Liver (tissue), 9 donors: ENCODE measurements around the gene ANTXR1. TPM values are rescaled to one million over a fixed set of nuclear protein-coding genes. Genes with fewer than 3 reads are reported as not detected.

Experiments used
- DNase-seq: peaks from one replicate; pipeline ENCODE4 v3.0.0-alpha.2; 2017; ENCODE audit warnings: low spot score
- H3K27ac ChIP-seq, 2 donors: one replicate each; pipeline ENCODE4 v1.7.0; 2013; ENCODE audit warnings: inconsistent platforms in 2 of 2, low read length in 2 of 2, control low read depth in 1 of 2, low read depth in 1 of 2, mild to moderate bottlenecking in 1 of 2
- H3K27me3 ChIP-seq, 4 donors: one replicate each; pipeline versions ENCODE4 v1.6.1 to v1.7.0; 2013; ENCODE audit warnings: low read length in 3 of 4, inconsistent platforms in 1 of 4, mild to moderate bottlenecking in 1 of 4, moderate library complexity in 1 of 4; ENCODE audit not compliant: control insufficient read depth in 4 of 4, insufficient read depth in 4 of 4
- H3K36me3 ChIP-seq, 4 donors: one replicate each; pipeline versions ENCODE4 v1.6.1 to v1.7.0; 2013; ENCODE audit warnings: low read length in 3 of 4, mild to moderate bottlenecking in 3 of 4, low read depth in 1 of 4, moderate library complexity in 1 of 4; ENCODE audit not compliant: control insufficient read depth in 4 of 4, insufficient read depth in 3 of 4
- H3K4me1 ChIP-seq, 4 donors: one replicate each; pipeline versions ENCODE4 v1.6.1 to v1.7.0; 2013; ENCODE audit warnings: low read length in 3 of 4, mild to moderate bottlenecking in 3 of 4, moderate library complexity in 1 of 4; ENCODE audit not compliant: control insufficient read depth in 4 of 4, insufficient read depth in 4 of 4
- H3K4me3 ChIP-seq, 3 donors: one replicate each; pipeline versions ENCODE4 v1.6.1 to v1.7.0; 2013; ENCODE audit warnings: low read length in 3 of 3, control low read depth in 1 of 3, low read depth in 1 of 3, mild to moderate bottlenecking in 1 of 3
- H3K9ac ChIP-seq, 2 donors: one replicate each; pipeline ENCODE4 v1.7.0; 2013; ENCODE audit warnings: low read length in 2 of 2, mild to moderate bottlenecking in 2 of 2, moderate library complexity in 2 of 2, control low read depth in 1 of 2, low read depth in 1 of 2
- H3K9me3 ChIP-seq, 4 donors: one replicate each; pipeline versions ENCODE4 v1.6.1 to v1.7.0; 2013; ENCODE audit warnings: low read length in 3 of 4; ENCODE audit not compliant: control insufficient read depth in 4 of 4
- ATF3 ChIP-seq: IDR thresholded peaks from 2 replicates; pipeline ENCODE4 v1.6.1; 2016; ENCODE audit warnings: antibody characterized with exemption
- CTCF ChIP-seq: fragments of 150-350 bp; IDR thresholded peaks from 2 replicates; pipeline ENCODE4 v1.5.1; 2017; ENCODE audit warnings: improper control_type of control experiment, low read depth, low read length; ENCODE audit not compliant: missing input control
- EGR1 ChIP-seq, 2 donors: IDR thresholded peaks; 2 replicates each; pipeline ENCODE4 v1.6.1; 2016 to 2018; ENCODE audit warnings: antibody characterized with exemption in 2 of 2, low read depth in 2 of 2
- FOXA1 ChIP-seq: IDR thresholded peaks from 2 replicates; pipeline ENCODE4 v1.6.1; 2016; ENCODE audit warnings: antibody characterized with exemption
- FOXA2 ChIP-seq: IDR thresholded peaks from 2 replicates; pipeline ENCODE4 v1.6.1; 2016; ENCODE audit warnings: antibody characterized with exemption
- GABPA ChIP-seq, 2 donors: IDR thresholded peaks in 1 of 2; conservative IDR thresholded peaks in 1 of 2; 2 replicates each; pipeline ENCODE4 v1.6.1; 2016; ENCODE audit warnings: antibody characterized with exemption in 2 of 2, mild to moderate bottlenecking in 1 of 2, moderate library complexity in 1 of 2
- HNF4G ChIP-seq: IDR thresholded peaks from 2 replicates; pipeline ENCODE4 v1.6.1; 2016; ENCODE audit warnings: antibody characterized with exemption
- JUND ChIP-seq, 2 donors: IDR thresholded peaks; 2 replicates each; pipeline ENCODE4 v1.6.1; 2016; ENCODE audit warnings: antibody characterized with exemption in 2 of 2
- MAX ChIP-seq: IDR thresholded peaks from 2 replicates; pipeline ENCODE4 v1.6.1; 2016; ENCODE audit warnings: antibody characterized with exemption
- NR2F2 ChIP-seq: IDR thresholded peaks from 2 replicates; pipeline ENCODE4 v1.6.1; 2016; ENCODE audit warnings: antibody characterized with exemption
- REST ChIP-seq: IDR thresholded peaks from 2 replicates; pipeline ENCODE4 v1.6.1; 2016; ENCODE audit warnings: antibody characterized with exemption, mild to moderate bottlenecking
- RXRA ChIP-seq, 2 donors: IDR thresholded peaks; 2 replicates each; pipeline ENCODE4 v1.6.1; 2017 to 2018; ENCODE audit warnings: antibody characterized with exemption in 2 of 2, mild to moderate bottlenecking in 1 of 2
- SP1 ChIP-seq: IDR thresholded peaks from 2 replicates; pipeline ENCODE4 v1.6.1; 2018; ENCODE audit warnings: antibody characterized with exemption, mild to moderate bottlenecking
- TAF1 ChIP-seq: conservative IDR thresholded peaks from 2 replicates; pipeline ENCODE4 v1.6.1; 2016; ENCODE audit warnings: antibody characterized with exemption, mild to moderate bottlenecking
- YY1 ChIP-seq: IDR thresholded peaks from 2 replicates; pipeline ENCODE4 v1.6.1; 2016; ENCODE audit warnings: antibody characterized with exemption, mild to moderate bottlenecking
- ZBTB33 ChIP-seq: IDR thresholded peaks from 2 replicates; pipeline ENCODE4 v1.6.1; 2016; ENCODE audit warnings: antibody characterized with exemption
- polyA plus RNA-seq, 2 donors: library from polyadenylated mRNA; stranded (reverse) in 1 of 2; unstranded in 1 of 2; fragments of 200-250 nt in 1 of 2; fragments of >200 nt in 1 of 2; fragmentation: Nextera tagmentation in 1 of 2; extraction: Ambion mirVana in 1 of 2; gene quantifications; one replicate each; pipeline versions ENCODE4 v1.2.1 to v1.2.3, GENCODE V29; 2013 to 2015
- total RNA-seq, 2 donors: library from RNA; depleted of rRNA; stranded (reverse); fragments of >200 nt; gene quantifications; one replicate each; pipeline ENCODE4 v1.2.3, GENCODE V29; 2014
- donor health status: healthy.
- donor health status: healthy.
- donor health status: healthy.
- donor health status: healthy.
- donor health status: healthy.

Gene ANTXR1
- total and polyA plus RNA-seq, 4 donors, result 0.60 to 3.6 (median 1.8) TPM

- DNase-seq, result no peak
- TF ChIP-seq CTCF (no peak), YY1 (no peak), ZBTB33 (no peak), RXRA (IDR thresholded peaks at IDR 0.05) (no peak), TAF1 (no peak), EGR1 (IDR thresholded peaks at IDR 0.05; ENCODE audit: low read depth in 2 of 2) (no peak), NR2F2 (no peak), ATF3 (no peak), GABPA (IDR thresholded peaks at IDR 0.05 in 1 of 2, conservative IDR thresholded peaks at IDR 0.05 in 1 of 2) (no peak)
- H3K27ac ChIP-seq, result no peak overlapping the region
These were observed 48.0 kb downstream of the ANTXR1 start for GRCh38 chr2:69060938-69061501.

GRCh38 chr2:69061525-69061924, 48.5 kb downstream of the ANTXR1 start:
- H3K4me1 ChIP-seq, result peaks cover 0 to 11% (median 10%) of the 10 kb centered on the region in 4 donors
- no peaks in the 10 kb centered on the region for H3K9me3 ChIP-seq
- no peak overlapping the region for H3K9ac ChIP-seq
- TF ChIP-seq SP1, result no peak
- TF ChIP-seq EGR1 (IDR thresholded peaks at IDR 0.05; ENCODE audit: low read depth in 2 of 2), result no peak
- TF ChIP-seq CTCF, result no peak
- TF ChIP-seq TAF1, result no peak
- no peak for TF ChIP-seq FOXA1
- no peak for TF ChIP-seq ZBTB33
- no peak for TF ChIP-seq FOXA2
- no peak for TF ChIP-seq GABPA (IDR thresholded peaks at IDR 0.05 in 1 of 2, conservative IDR thresholded peaks at IDR 0.05 in 1 of 2)
- no peak for TF ChIP-seq HNF4G
- no peak for TF ChIP-seq ATF3
- no peak for TF ChIP-seq REST
- no peak for TF ChIP-seq MAX
- TF ChIP-seq NR2F2, result no peak
- TF ChIP-seq JUND (IDR thresholded peaks at IDR 0.05), result no peak
- no peaks in the 10 kb centered on the region for H3K27me3 ChIP-seq
- DNase-seq, result no peak
- H3K27ac ChIP-seq, result no peak overlapping the region
- H3K36me3 ChIP-seq, result no peaks in the 10 kb centered on the region
- H3K4me3 ChIP-seq, result no peak overlapping the region

More at GRCh38 chr2:69060938-69061501, 48.0 kb downstream of the ANTXR1 start:
- H3K36me3 ChIP-seq, result no peaks in the 10 kb centered on the region
- H3K4me1 ChIP-seq, result peaks cover 0 to 12% (median 11%) of the 10 kb centered on the region in 4 donors
- no peaks in the 10 kb centered on the region for H3K9me3 ChIP-seq
- no peak overlapping the region for H3K4me3 ChIP-seq
- H3K9ac ChIP-seq, result no peak overlapping the region
- H3K27me3 ChIP-seq, result no peaks in the 10 kb centered on the region
